Measurements from ENCODE around the gene LPP.

LPP gene

DNA sequence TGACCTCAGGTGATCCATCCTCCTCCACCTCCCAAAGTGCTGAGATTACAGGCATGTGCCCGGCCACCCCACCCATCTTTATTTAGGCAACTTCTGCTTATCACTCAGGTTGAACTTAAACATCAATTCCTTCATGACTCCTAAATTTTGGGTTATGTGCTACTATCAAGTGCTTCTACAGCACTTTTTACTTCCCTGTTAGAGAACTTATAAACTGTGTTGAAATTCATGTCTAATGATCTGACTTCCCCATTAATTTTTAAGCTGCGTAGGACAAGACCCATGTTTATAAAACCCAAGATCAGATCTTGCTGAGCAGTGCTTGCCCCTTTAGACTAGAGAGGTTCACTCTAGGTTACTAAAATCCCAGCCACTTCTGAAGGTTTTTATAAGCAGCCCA is 751.6 kb downstream of the LPP start:
- POLR2A ChIA-PET: no interaction called here
- CTCF ChIA-PET: no interaction called here
- no peak for DNase-seq (ENCODE audit: extremely low spot score)
- no peak for TF ChIP-seq ZNF384 (IDR thresholded peaks at IDR 0.05)
- TF ChIP-seq BHLHE40 (IDR thresholded peaks at IDR 0.05; ENCODE audit: borderline replicate concordance): no peak
- TF ChIP-seq L3MBTL2 (conservative IDR thresholded peaks at IDR 0.05): no peak
- no peak for TF ChIP-seq ARNT (IDR thresholded peaks at IDR 0.05)
- no peak for TF ChIP-seq HDGF (IDR thresholded peaks at IDR 0.05; ENCODE audit: borderline replicate concordance)
- TF ChIP-seq SUZ12 (IDR thresholded peaks at IDR 0.05): no peak
- no peak for TF ChIP-seq TARDBP (IDR thresholded peaks at IDR 0.05)
- no peak for TF ChIP-seq LEF1 (IDR thresholded peaks at IDR 0.05; ENCODE audit: borderline replicate concordance)
- TF ChIP-seq SP1 (IDR thresholded peaks at IDR 0.05): no peak
- no peak for TF ChIP-seq FOXM1 (IDR thresholded peaks at IDR 0.05; ENCODE audit: borderline replicate concordance)
- no peak for TF ChIP-seq NFRKB (IDR thresholded peaks at IDR 0.05)
- TF ChIP-seq FOXA1 (IDR thresholded peaks at IDR 0.05): no peak
- TF ChIP-seq FOXK2 (IDR thresholded peaks at IDR 0.05): no peak
- no peak for TF ChIP-seq CTBP1 (IDR thresholded peaks at IDR 0.05; ENCODE audit: borderline replicate concordance)
- no peak for TF ChIP-seq ELF4 (IDR thresholded peaks at IDR 0.05)
- TF ChIP-seq PKNOX1 (IDR thresholded peaks at IDR 0.05): no peak

- no peak for DNase-seq (ENCODE audit: extremely low spot score)
- POLR2A ChIA-PET: no interaction called here
- TF ChIP-seq ELF4 (IDR thresholded peaks at IDR 0.05): no peak
- TF ChIP-seq LEF1 (IDR thresholded peaks at IDR 0.05; ENCODE audit: borderline replicate concordance): no peak
- TF ChIP-seq PKNOX1 (IDR thresholded peaks at IDR 0.05): no peak
- no peak for TF ChIP-seq NFRKB (IDR thresholded peaks at IDR 0.05)
- TF ChIP-seq ZNF384 (IDR thresholded peaks at IDR 0.05): no peak
- no peak for TF ChIP-seq FOXK2 (IDR thresholded peaks at IDR 0.05)
- no peak for TF ChIP-seq FOXA1 (IDR thresholded peaks at IDR 0.05)
- no peak for TF ChIP-seq TARDBP (IDR thresholded peaks at IDR 0.05)
- no peak for TF ChIP-seq BHLHE40 (IDR thresholded peaks at IDR 0.05; ENCODE audit: borderline replicate concordance)
- TF ChIP-seq HDGF (IDR thresholded peaks at IDR 0.05; ENCODE audit: borderline replicate concordance): no peak
- no peak for TF ChIP-seq SP1 (IDR thresholded peaks at IDR 0.05)
- no peak for TF ChIP-seq CTBP1 (IDR thresholded peaks at IDR 0.05; ENCODE audit: borderline replicate concordance)
- no peak for TF ChIP-seq L3MBTL2 (conservative IDR thresholded peaks at IDR 0.05)
- CTCF ChIA-PET: no interaction called here
Measured at GRCh38 chr3:188906236-188906635, 752.3 kb downstream of the LPP start.

DNA sequence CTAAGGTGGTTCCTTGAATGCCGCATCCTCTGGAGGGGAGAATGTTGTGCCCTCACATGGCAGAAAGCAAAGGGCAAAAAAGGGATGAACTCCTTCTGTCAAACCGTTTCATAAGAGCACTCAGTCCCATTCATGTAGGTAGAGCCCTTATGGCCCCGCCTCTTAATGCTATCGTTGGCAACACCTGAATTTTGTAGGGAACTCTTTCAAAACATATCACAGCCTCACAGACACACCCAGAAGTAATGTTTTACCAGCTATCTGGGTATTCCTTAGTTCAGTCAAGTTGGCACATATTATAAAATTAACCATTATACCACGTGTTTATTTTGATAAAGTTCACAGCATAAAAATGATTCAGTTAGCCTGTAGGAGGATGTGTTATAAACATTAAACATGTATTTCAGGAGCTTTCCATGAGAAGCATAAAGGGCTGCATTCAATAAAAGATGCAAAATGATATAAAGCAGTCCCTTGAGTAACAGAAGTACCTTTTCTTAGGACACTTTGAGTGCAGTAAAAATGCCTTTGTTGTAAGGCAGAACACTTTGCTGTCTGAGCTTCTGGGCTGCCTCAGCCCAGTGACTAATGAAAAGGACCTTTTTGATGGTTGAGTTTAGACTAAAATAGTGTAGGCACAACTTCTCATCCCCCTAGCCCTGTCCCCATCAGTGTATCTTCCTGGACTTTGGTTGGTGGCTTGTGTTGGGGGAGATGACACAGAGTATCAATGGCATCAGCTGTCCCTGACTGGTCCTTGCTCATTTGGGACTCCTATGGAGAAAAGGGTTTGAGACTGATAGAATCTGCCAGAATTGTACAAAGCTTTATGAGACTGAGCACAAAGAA is 754.3 kb downstream of the LPP start:
- ChIA-PET POLR2A (no interaction called here), CTCF (no interaction called here)

DNA sequence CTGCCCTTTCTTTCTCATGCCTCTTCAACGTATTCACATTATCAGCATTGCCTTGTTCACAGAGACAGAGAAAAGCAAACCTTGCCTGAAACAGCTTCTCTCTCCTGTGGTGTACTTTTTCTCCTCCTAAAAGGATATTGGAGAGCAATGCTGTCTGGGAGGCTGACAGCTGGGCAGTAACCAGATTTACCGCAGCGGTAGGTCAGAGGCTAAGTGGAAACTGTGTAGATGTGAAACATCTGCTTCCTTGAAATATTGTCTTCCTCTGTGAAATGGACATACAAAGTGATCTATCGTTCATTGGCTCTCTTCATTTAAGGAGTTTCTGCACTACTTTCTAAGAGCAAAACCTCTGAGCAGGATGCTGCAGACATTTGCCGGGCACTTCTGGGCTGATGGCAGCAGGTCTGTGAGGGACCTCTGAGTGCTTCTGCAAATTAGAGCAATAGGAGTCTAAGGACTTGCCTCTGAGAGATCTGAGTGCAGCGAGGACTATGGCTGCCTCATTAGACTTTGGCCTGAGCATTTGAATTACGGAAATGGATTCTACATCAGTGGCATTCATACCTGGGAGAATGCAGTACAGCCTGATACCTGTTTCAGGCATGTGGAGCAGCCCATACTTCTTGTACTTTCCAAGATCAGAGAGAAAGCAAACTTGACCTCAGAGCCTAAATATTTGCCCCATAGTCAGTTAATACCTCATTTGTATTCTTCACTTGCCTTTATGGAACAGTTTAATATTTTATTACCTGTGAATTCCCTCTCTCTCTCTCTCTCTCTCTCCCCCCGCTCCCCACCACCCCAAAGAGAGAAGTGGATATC is 757.3 kb downstream of the LPP start:
- POLR2A ChIA-PET: no interaction called here
- CTCF ChIA-PET: interaction anchor here (0.6 kb wide), 1 partner anchor 17 kb away, joined by 4 read pairs; no protein-coding TSS in a partner anchor
- no peak for DNase-seq (ENCODE audit: extremely low spot score)
- TF ChIP-seq PKNOX1 (IDR thresholded peaks at IDR 0.05) (no peak), LEF1 (IDR thresholded peaks at IDR 0.05; ENCODE audit: borderline replicate concordance) (no peak), ZNF384 (IDR thresholded peaks at IDR 0.05) (no peak), HDGF (IDR thresholded peaks at IDR 0.05; ENCODE audit: borderline replicate concordance) (no peak)

More for the DNA sequence above, 754.3 kb downstream of the LPP start:
- TF ChIP-seq NFRKB (IDR thresholded peaks at IDR 0.05): no peak
- TF ChIP-seq BHLHE40 (IDR thresholded peaks at IDR 0.05; ENCODE audit: borderline replicate concordance): no peak
- no peak for TF ChIP-seq PKNOX1 (IDR thresholded peaks at IDR 0.05)
- TF ChIP-seq FOXK2 (IDR thresholded peaks at IDR 0.05): no peak
- TF ChIP-seq L3MBTL2 (conservative IDR thresholded peaks at IDR 0.05): no peak
- TF ChIP-seq SP1 (IDR thresholded peaks at IDR 0.05): no peak
- TF ChIP-seq ELF4 (IDR thresholded peaks at IDR 0.05): no peak
- no peak for TF ChIP-seq ZNF384 (IDR thresholded peaks at IDR 0.05)
- no peak for DNase-seq (ENCODE audit: extremely low spot score)

- CTCF ChIA-PET: no interaction called here
- TF ChIP-seq LEF1 (IDR thresholded peaks at IDR 0.05; ENCODE audit: borderline replicate concordance) (no peak), PKNOX1 (IDR thresholded peaks at IDR 0.05) (no peak), HDGF (IDR thresholded peaks at IDR 0.05; ENCODE audit: borderline replicate concordance) (no peak), ZNF384 (IDR thresholded peaks at IDR 0.05) (no peak), NFRKB (IDR thresholded peaks at IDR 0.05) (no peak), ELF4 (IDR thresholded peaks at IDR 0.05) (no peak), CTBP1 (IDR thresholded peaks at IDR 0.05; ENCODE audit: borderline replicate concordance) (no peak), TARDBP (IDR thresholded peaks at IDR 0.05) (no peak), SP1 (IDR thresholded peaks at IDR 0.05) (no peak), L3MBTL2 (conservative IDR thresholded peaks at IDR 0.05) (no peak), FOXM1 (IDR thresholded peaks at IDR 0.05; ENCODE audit: borderline replicate concordance) (no peak), FOXK2 (IDR thresholded peaks at IDR 0.05) (no peak), BHLHE40 (IDR thresholded peaks at IDR 0.05; ENCODE audit: borderline replicate concordance) (no peak), FOXA1 (IDR thresholded peaks at IDR 0.05) (no peak), ARNT (IDR thresholded peaks at IDR 0.05) (no peak), SUZ12 (IDR thresholded peaks at IDR 0.05) (no peak)
- POLR2A ChIA-PET: no interaction called here
- DNase-seq (ENCODE audit: extremely low spot score): no peak
Measured at GRCh38 chr3:188913084-188913483, 759.1 kb downstream of the LPP start.
